Measurements from ENCODE around the gene MOCOS. TPM values are rescaled to one million over a fixed set of nuclear protein-coding genes. Genes with fewer than 3 reads are reported as not detected.

Gene MOCOS
- total and polyA plus RNA-seq, 2 of the 8 experiments (the other 6 are each of a cell fraction or from before 2014, with no cell fraction given) = 4.7 to 5.8 TPM

DNA sequence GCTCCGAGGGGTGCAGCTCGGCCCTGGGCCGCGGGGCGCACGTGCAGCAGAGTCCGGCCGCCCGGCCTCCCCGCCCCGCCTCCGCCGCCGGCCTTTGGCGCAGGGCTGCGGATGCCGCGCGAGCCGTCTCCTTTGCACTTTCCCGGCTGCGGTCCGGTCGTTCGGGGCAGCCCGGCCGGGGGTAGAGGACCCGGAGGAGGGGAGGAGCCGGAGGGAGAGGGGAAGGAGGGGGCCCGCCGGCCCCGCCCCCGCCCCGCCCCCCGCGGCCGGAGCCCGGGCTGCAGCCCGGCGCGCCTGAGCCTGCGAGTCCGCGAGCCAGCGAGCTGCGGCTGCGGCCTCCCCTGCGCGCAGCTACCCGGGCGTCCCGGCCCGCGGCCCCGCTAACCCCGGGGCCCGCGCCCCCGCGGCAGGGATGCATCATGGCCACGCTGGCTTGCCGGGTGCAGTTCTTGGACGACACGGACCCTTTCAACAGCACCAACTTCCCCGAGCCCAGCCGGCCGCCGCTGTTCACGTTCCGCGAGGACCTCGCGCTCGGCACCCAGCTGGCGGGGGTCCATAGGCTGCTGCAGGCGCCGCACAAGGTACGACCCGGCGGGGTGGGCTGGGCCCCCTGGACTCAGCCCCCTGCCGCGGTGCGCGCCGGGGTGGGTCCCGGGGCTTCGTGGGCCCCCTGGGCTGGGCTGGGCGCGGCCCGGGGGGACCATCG, 110.3 kb downstream of the MOCOS start, which contains the start of gene FHOD3 (continued):
- TF ChIP-seq PHF8 (conservative IDR thresholded peaks at IDR 0.05; ENCODE audit: low read depth, low read length) = peak; percentile 65
- TF ChIP-seq BCL11A (IDR thresholded peaks at IDR 0.05; ENCODE audit: low read depth in 2 of 2, low read length in 2 of 2) = no peak
- TF ChIP-seq TEAD4 (IDR thresholded peaks at IDR 0.05; ENCODE audit: low read depth, low read length) = no peak
- TF ChIP-seq TCF12 (IDR thresholded peaks at IDR 0.05; ENCODE audit: low read depth, low read length) = no peak
- TF ChIP-seq ASH2L (IDR thresholded peaks at IDR 0.05; ENCODE audit: low read length) = peak; percentile 22
- TF ChIP-seq JUND (IDR thresholded peaks at IDR 0.05; ENCODE audit: low read length) = no peak
- peak; percentile 88 for TF ChIP-seq KDM4A (IDR thresholded peaks at IDR 0.05; ENCODE audit: low read depth, low read length, severe bottlenecking)
- TF ChIP-seq SP1 (IDR thresholded peaks at IDR 0.05; ENCODE audit: low read depth, low read length) = no peak
- TF ChIP-seq JUN (IDR thresholded peaks at IDR 0.05; ENCODE audit: low read depth, low read length) = no peak

Measured in H1 (cell line).